Nephron progenitor cell (in vitro differentiated cells): Measurements from ENCODE around the gene AMDHD2.

ENCODE experiments used
- DNase-seq: peaks from one replicate; pipeline ENCODE4 v3.0.0; 2021
- H3K27ac Mint-ChIP-seq: 2 replicates; pipeline ENCODE4 v1.8.0; 2021; ENCODE audit warnings: mild to moderate bottlenecking, moderate library complexity, mixed read lengths
- H3K27me3 Mint-ChIP-seq: 2 replicates; pipeline ENCODE4 v1.8.0; 2021; ENCODE audit warnings: mild to moderate bottlenecking, low read depth, mixed read lengths; ENCODE audit not compliant: poor library complexity
- H3K36me3 Mint-ChIP-seq: 2 replicates; pipeline ENCODE4 v1.8.0; 2021; ENCODE audit warnings: low read depth, mixed read lengths
- H3K4me1 Mint-ChIP-seq: 2 replicates; pipeline ENCODE4 v1.8.0; 2021; ENCODE audit warnings: mixed read lengths
- H3K4me3 Mint-ChIP-seq: 2 replicates; pipeline ENCODE4 v1.8.0; 2021; ENCODE audit warnings: mild to moderate bottlenecking, moderate library complexity, mixed read lengths
- H3K9me3 Mint-ChIP-seq: 2 replicates; pipeline ENCODE4 v1.8.0; 2021; ENCODE audit warnings: mild to moderate bottlenecking, moderate library complexity, mixed read lengths
- TF ChIP-seq, protein P1 (sequence below): fragments of 200-600 bp; sonication (generic); IDR thresholded peaks from 2 replicates; pipeline ENCODE4 v1.5.0; 2021; ENCODE audit warnings: antibody characterized with exemption

AMDHD2 gene

DNA sequence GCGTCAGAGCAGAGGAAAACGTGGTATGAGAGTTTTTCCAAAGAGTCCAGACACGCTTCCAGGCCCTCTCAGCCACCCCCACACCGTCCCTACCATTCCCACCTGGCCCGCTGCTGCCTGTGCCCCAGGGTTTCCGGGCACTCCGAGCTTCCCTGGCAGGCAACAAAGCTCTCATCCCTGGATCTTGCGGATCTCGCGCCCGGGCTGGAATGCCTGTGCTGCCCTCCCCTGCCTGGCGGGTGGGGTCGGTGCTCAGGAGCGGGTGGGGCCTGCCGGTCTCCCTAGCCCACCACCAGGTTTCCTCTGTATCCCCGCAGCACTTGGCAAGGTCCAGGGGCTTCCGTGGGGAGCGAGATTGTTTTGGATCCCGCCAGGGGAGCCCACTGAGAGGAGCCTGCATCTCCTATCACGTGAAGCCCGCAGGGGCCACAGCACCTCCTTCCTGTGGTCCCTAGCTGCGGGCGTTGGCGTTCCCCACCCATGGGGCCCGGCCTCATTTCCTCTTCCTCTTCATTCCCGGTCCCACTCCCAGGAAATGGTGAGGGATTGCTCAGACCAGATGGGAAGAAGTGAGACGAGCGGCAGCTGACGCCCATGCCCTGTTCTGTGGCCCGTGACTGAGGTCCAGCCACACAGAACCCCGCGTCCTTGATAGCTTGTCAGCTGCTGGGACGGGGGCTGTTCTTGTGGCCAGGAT is 34.2 kb upstream of the AMDHD2 start:
- no peaks in the 10 kb centered on the region for H3K9me3 Mint-ChIP-seq
- H3K27ac Mint-ChIP-seq = no peak overlapping the region
- TF ChIP-seq, protein P1, sequence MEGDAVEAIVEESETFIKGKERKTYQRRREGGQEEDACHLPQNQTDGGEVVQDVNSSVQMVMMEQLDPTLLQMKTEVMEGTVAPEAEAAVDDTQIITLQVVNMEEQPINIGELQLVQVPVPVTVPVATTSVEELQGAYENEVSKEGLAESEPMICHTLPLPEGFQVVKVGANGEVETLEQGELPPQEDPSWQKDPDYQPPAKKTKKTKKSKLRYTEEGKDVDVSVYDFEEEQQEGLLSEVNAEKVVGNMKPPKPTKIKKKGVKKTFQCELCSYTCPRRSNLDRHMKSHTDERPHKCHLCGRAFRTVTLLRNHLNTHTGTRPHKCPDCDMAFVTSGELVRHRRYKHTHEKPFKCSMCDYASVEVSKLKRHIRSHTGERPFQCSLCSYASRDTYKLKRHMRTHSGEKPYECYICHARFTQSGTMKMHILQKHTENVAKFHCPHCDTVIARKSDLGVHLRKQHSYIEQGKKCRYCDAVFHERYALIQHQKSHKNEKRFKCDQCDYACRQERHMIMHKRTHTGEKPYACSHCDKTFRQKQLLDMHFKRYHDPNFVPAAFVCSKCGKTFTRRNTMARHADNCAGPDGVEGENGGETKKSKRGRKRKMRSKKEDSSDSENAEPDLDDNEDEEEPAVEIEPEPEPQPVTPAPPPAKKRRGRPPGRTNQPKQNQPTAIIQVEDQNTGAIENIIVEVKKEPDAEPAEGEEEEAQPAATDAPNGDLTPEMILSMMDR = no peak
- peaks cover 70% of the 10 kb centered on the region for H3K4me1 Mint-ChIP-seq
- H3K36me3 Mint-ChIP-seq = no peaks in the 10 kb centered on the region
- H3K4me3 Mint-ChIP-seq = no peak overlapping the region
- no peaks in the 10 kb centered on the region for H3K27me3 Mint-ChIP-seq
- DNase-seq = no peak

DNA sequence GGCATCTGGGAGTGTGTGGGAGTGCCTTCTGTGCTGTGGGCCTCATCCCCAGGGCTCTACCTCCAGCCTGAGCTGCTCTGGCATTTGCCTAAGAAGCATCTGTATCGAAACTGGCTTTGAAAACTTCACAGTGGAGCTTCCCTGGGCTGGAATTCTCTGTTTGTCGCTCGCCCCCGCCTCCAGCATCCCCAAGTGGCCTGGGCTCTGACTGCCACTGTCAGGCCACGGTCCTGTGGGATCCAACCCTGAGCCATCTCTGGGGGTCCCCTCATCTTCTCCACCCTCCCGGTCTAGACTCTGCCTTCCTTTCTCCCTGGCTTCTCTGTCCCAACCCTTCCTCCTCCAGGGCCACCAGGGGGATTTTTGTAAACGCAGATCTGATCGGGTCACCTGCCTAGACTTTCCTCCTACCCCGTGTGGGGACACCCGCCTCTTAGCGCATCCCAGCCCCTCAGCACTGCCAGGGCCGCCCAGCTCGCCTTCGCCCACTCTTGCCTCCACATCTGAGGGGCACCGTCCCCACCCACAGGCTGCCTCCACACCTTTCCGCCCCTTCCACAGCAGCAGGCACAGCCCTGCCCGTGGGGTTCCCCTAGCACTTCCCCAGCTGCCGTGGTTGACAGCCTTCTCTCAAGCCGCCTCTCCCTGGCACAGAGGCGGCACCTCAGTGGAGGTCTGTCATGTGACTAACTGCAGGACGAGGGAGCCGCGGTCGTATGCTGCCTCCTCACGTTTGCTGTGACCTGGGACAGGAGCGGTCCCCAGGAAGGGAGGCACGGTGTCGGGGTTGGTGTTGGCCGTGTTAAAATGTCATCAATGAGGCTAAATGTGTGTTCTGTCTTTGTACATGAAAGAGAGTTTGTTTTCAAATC is 33.3 kb upstream of the AMDHD2 start:
- no peaks in the 10 kb centered on the region for H3K27me3 Mint-ChIP-seq
- no peak for DNase-seq
- H3K36me3 Mint-ChIP-seq = no peaks in the 10 kb centered on the region
- TF ChIP-seq, protein P1 = no peak
- H3K27ac Mint-ChIP-seq = peak overlapping the region; percentile 53
- H3K9me3 Mint-ChIP-seq = no peaks in the 10 kb centered on the region
- H3K4me1 Mint-ChIP-seq = peaks cover 70% of the 10 kb centered on the region
- H3K4me3 Mint-ChIP-seq = peak overlapping the region; percentile 4

DNA sequence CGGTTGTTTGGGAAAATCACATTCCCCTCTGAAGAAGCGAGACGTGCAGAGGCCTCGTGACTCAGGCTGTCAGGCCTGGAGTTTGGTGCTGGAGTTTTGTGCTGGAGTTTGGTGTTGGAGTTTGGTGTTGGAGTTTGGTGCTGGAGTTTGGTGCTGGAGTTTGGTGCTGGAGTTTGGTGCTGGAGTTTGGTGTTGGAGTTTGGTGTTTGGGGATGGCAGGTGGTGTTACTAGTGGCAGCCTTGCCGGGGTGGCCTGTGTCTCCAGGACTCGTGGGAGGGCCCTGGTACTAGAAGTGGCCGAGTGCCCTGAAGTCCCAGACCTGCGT is 32.7 kb upstream of the AMDHD2 start:
- no peak for DNase-seq
- Mint-ChIP-seq H3K36me3 (no peaks in the 10 kb centered on the region), H3K27me3 (no peaks in the 10 kb centered on the region), H3K9me3 (no peaks in the 10 kb centered on the region), H3K27ac (peak overlapping the region; percentile 53), H3K4me1 (peaks cover 64% of the 10 kb centered on the region), H3K4me3 (peak overlapping the region; percentile 4)
- TF ChIP-seq, protein P1 = no peak

DNA sequence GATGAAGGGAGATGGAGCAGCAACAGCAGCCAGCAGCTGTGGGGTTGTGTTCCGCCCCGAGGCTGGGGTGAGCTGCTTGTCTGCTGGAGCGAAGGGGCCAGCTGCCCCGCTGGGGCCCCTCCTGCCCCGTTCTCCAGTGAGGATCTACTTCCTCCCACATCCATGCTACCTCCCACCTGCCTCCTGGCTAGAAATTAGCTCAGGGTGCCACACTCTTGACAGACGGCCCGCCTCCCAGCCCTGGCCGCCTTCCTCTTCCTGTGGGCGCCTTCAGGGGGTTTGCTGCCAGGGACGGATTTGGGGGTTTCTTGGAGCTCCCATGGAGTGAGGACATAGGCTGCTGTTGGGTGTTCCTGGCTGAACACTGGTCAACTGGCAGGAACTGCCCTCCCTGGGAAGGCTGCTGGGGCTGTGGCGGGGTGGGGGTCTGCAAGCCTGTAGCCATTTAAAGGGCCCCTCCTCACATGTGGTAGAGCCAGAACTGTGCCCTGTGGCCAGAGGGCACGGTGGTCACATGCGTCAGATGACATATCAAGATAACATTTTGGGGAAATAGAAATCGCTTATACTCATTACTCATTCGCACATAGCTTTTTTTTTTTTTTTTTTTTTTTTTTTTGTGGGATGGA is 32.2 kb upstream of the AMDHD2 start:
- Mint-ChIP-seq H3K4me1 (peaks cover 59% of the 10 kb centered on the region), H3K27ac (no peak overlapping the region), H3K36me3 (no peaks in the 10 kb centered on the region), H3K4me3 (no peak overlapping the region), H3K27me3 (no peaks in the 10 kb centered on the region), H3K9me3 (no peaks in the 10 kb centered on the region)
- TF ChIP-seq, protein P1 = no peak
- DNase-seq = no peak

DNA sequence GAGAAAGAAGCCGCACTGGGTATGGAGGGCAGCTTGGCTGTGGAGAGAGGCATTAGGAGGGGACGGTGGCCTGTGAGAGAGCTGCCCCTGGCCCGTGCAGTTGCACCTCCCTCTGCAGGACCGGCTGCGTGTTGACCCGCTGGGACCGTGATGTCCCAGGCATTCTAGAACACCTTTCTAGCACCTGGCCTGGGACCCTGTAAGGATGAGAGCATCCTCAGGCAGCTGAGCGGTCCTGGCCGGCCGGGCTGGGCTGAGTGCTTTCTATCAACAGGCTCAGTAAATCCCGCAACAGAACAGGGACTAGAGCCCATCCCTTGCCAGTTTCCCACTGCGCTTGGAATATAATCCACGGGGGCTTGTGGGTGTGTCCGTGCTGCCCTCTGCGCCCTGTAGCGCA is 30.6 kb upstream of the AMDHD2 start:
- no peak overlapping the region for H3K4me3 Mint-ChIP-seq

More for the DNA sequence above, 30.6 kb upstream of the AMDHD2 start:
- Mint-ChIP-seq H3K4me1 (peaks cover 43% of the 10 kb centered on the region), H3K36me3 (no peaks in the 10 kb centered on the region), H3K27ac (no peak overlapping the region), H3K9me3 (no peaks in the 10 kb centered on the region), H3K27me3 (no peaks in the 10 kb centered on the region)
- TF ChIP-seq, protein P1 = no peak
- no peak for DNase-seq
